HG03354 (cell line): Measurements from ENCODE around the gene WAS.
A peak's percentile ranks its signal among the peaks of the same experiment; 100 is the strongest.

ENCODE experiments used
- ATAC-seq: cut with Tn5 transposase; IDR thresholded peaks from one replicate; pipeline ENCODE4 v1.9.1; 2021; ENCODE audit warnings: mild to moderate bottlenecking; ENCODE audit not compliant: unreplicated experiment, poor library complexity, severe bottlenecking

The WAS gene

GRCh38 chrX:48705871-48706270, 22.3 kb downstream of the WAS start:
- no peak for ATAC-seq

GRCh38 chrX:48709522-48710112, 26.0 kb downstream of the WAS start:
- no peak for ATAC-seq

GRCh38 chrX:48711162-48711928, 27.7 kb downstream of the WAS start:
- ATAC-seq = no peak

- no peak for ATAC-seq
Observed at GRCh38 chrX:48711929-48712505, 28.4 kb downstream of the WAS start.

- ATAC-seq = no peak
Observed at GRCh38 chrX:48713847-48714246, 30.2 kb downstream of the WAS start.

GRCh38 chrX:48714573-48714972, 31.0 kb downstream of the WAS start:
- ATAC-seq = no peak

- ATAC-seq = no peak
Observed at GRCh38 chrX:48715072-48715471, 31.5 kb downstream of the WAS start.

- ATAC-seq = no peak
Observed at GRCh38 chrX:48715876-48716502, 32.4 kb downstream of the WAS start.

- ATAC-seq = no peak
Observed at GRCh38 chrX:48719958-48720357, 36.4 kb downstream of the WAS start.

GRCh38 chrX:48720577-48721250, 37.1 kb downstream of the WAS start:
- ATAC-seq = no peak

- ATAC-seq = no peak
Observed at GRCh38 chrX:48721916-48722315, 38.3 kb downstream of the WAS start.

GRCh38 chrX:48726596-48726995, 43.0 kb downstream of the WAS start:
- ATAC-seq = no peak

GRCh38 chrX:48728653-48729052, 45.1 kb downstream of the WAS start:
- no peak for ATAC-seq

GRCh38 chrX:48736303-48736702, 52.7 kb downstream of the WAS start:
- no peak for ATAC-seq

GRCh38 chrX:48736878-48737212, 53.2 kb downstream of the WAS start:
- no peak for ATAC-seq

GRCh38 chrX:48737213-48737938, 53.8 kb downstream of the WAS start:
- peak; percentile 98 for ATAC-seq

GRCh38 chrX:48737940-48738339, 54.3 kb downstream of the WAS start:
- no peak for ATAC-seq
